ENCODE data around the gene NPAS2.

- TF ChIP-seq HDAC2 (IDR thresholded peaks at IDR 0.05; ENCODE audit: borderline replicate concordance in 1 of 2, low read depth in 2 of 2, low read length in 2 of 2), result no peak
- no peak for TF ChIP-seq CTCF (IDR thresholded peaks at IDR 0.05; ENCODE audit: control extremely low read depth in 1 of 3, insufficient read depth in 1 of 3, low read depth in 1 of 3, low read length in 3 of 3)
Measured at GRCh38 chr2:100868083-100868482, 48.1 kb downstream of the NPAS2 start.

All from H1 (cell line).